Activated CD4-positive, alpha-beta T cell treated with anti-CD3 and anti-CD28 coated beads for 36 hours (primary cell): Measurements from ENCODE around the gene UGT2B17. TPM values are rescaled to one million over a fixed set of nuclear protein-coding genes. Genes with fewer than 3 reads are reported as not detected.
"Not testable (repeated sequence)": the region's sequence is repeated elsewhere in the genome, so short reads cannot be mapped to it uniquely, and the experiment has no call there.

Source experiments
- ATAC-seq: fragments of 200-7000 bp; cut with Tn5 transposase; one replicate; pipeline ENCODE4 v1.10.0; 2021; ENCODE audit warnings: mild to moderate bottlenecking, moderate library complexity
- CTCF ChIA-PET: fragments of 350-600 bp; sonication (Branson Sonifier 250); formaldehyde crosslinking; loops from one replicate; lab custom pipeline; 2021; ENCODE audit warnings: antibody characterized with exemption; lab: Charles Lee
- POLR2A ChIA-PET: fragments of 350-600 bp; sonication (Branson Sonifier 250); formaldehyde crosslinking; loops from one replicate; lab custom pipeline; 2021; ENCODE audit warnings: antibody characterized with exemption, inconsistent platforms; lab: Charles Lee
- DNase-seq: peaks from one replicate; pipeline ENCODE4 v3.0.0-alpha.2; 2020
- H3K27ac Mint-ChIP-seq: one replicate; pipeline ENCODE4 v1.8.0; 2021; ENCODE audit warnings: mixed read lengths
- H3K27me3 Mint-ChIP-seq: one replicate; pipeline ENCODE4 v1.8.0; 2021; ENCODE audit warnings: mixed read lengths
- H3K36me3 Mint-ChIP-seq: one replicate; pipeline ENCODE4 v1.8.0; 2021; ENCODE audit warnings: low read depth, mixed read lengths
- H3K4me1 Mint-ChIP-seq: one replicate; pipeline ENCODE4 v1.8.0; 2021; ENCODE audit warnings: mixed read lengths
- H3K4me3 Mint-ChIP-seq: one replicate; pipeline ENCODE4 v1.8.0; 2021; ENCODE audit warnings: mild to moderate bottlenecking, moderate library complexity, mixed read lengths
- H3K9me3 Mint-ChIP-seq: one replicate; pipeline ENCODE4 v1.8.0; 2021; ENCODE audit warnings: low read depth, mixed read lengths
- intact Hi-C, 2 experiments: fragments of 100-400 bp; cut with DNase I in 1 of 2; cut with micrococcal nuclease in 1 of 2; formaldehyde crosslinking; loops; one replicate each; pipeline versions ENCODE4 v1.14.2 to v1.15.1; 2022 to 2024; cut with DNase I, micrococcal nuclease
- total RNA-seq, 2 experiments: library from RNA; stranded (reverse); gene quantifications; one replicate each; pipeline ENCODE4 v1.2.3, GENCODE V29; 2021

UGT2B17 gene
- total RNA-seq = not detected

- Mint-ChIP-seq H3K4me3 (no peak within 1 kb of the TSS), H3K27me3 (no peaks in the 10 kb centered on the region), H3K9me3 (no peaks in the 10 kb centered on the region), H3K4me1 (no peaks in the 10 kb centered on the region), H3K36me3 (no peaks in the 10 kb centered on the region), H3K27ac (no peak within 1 kb of the TSS)
- intact Hi-C loops = no loop called here
- DNase-seq = no peak
- CTCF ChIA-PET = no interaction called here
- ATAC-seq = no peak
- POLR2A ChIA-PET = no interaction called here
Measured at GRCh38 chr4:68576272-68577125, at the start of gene UGT2B17. UGT2B17 (minus strand) TSS chr4:68576322; CDS start chr4:68568484, 7,838 bp downstream.

GRCh38 chr4:68622731-68623130, 46.6 kb upstream of the UGT2B17 start:
- H3K9me3 Mint-ChIP-seq, H3K27me3 Mint-ChIP-seq, DNase-seq, POLR2A ChIA-PET, H3K36me3 Mint-ChIP-seq, CTCF ChIA-PET, H3K4me3 Mint-ChIP-seq, H3K27ac Mint-ChIP-seq, H3K4me1 Mint-ChIP-seq, ATAC-seq: not testable (repeated sequence)
- intact Hi-C loops = loop anchor here in 1 of 2 experiments (10.0 kb wide), 1 partner anchor 118 kb away; no protein-coding TSS in a partner anchor

GRCh38 chr4:68617003-68617698, 41.0 kb upstream of the UGT2B17 start:
- ATAC-seq (no peak), DNase-seq (no peak)
- intact Hi-C loops = no loop called here
- ChIA-PET CTCF (no interaction called here), POLR2A (no interaction called here)
- Mint-ChIP-seq H3K27ac (no peak overlapping the region), H3K4me3 (no peak overlapping the region), H3K36me3 (no peaks in the 10 kb centered on the region), H3K9me3 (no peaks in the 10 kb centered on the region), H3K4me1 (no peaks in the 10 kb centered on the region), H3K27me3 (no peaks in the 10 kb centered on the region)

- CTCF ChIA-PET = no interaction called here
- no peaks in the 10 kb centered on the region for H3K27me3 Mint-ChIP-seq
- H3K27ac Mint-ChIP-seq = no peak overlapping the region
- no peak for DNase-seq
- POLR2A ChIA-PET = no interaction called here
- intact Hi-C loops = no loop called here
- ATAC-seq = no peak
- H3K9me3 Mint-ChIP-seq = no peaks in the 10 kb centered on the region
- H3K4me3 Mint-ChIP-seq = no peak overlapping the region
- H3K4me1 Mint-ChIP-seq = no peaks in the 10 kb centered on the region
- H3K36me3 Mint-ChIP-seq = no peaks in the 10 kb centered on the region
Measured at GRCh38 chr4:68615699-68616422, 39.7 kb upstream of the UGT2B17 start.

GRCh38 chr4:68613752-68614151, 37.6 kb upstream of the UGT2B17 start:
- Mint-ChIP-seq H3K36me3 (no peaks in the 10 kb centered on the region), H3K9me3 (no peaks in the 10 kb centered on the region), H3K4me1 (no peaks in the 10 kb centered on the region), H3K4me3 (no peak overlapping the region), H3K27ac (no peak overlapping the region), H3K27me3 (no peaks in the 10 kb centered on the region)
- CTCF ChIA-PET = no interaction called here
- ATAC-seq = no peak
- intact Hi-C loops = no loop called here
- POLR2A ChIA-PET = no interaction called here
- no peak for DNase-seq

- Mint-ChIP-seq H3K4me1 (no peaks in the 10 kb centered on the region), H3K27me3 (no peaks in the 10 kb centered on the region), H3K9me3 (no peaks in the 10 kb centered on the region), H3K27ac (no peak overlapping the region), H3K4me3 (no peak overlapping the region), H3K36me3 (no peaks in the 10 kb centered on the region)
- ATAC-seq (no peak), DNase-seq (no peak)
- POLR2A ChIA-PET = no interaction called here
- intact Hi-C loops = no loop called here
- CTCF ChIA-PET = no interaction called here
Measured at GRCh38 chr4:68606240-68606639, 30.1 kb upstream of the UGT2B17 start.

GRCh38 chr4:68599150-68599549, 23.0 kb upstream of the UGT2B17 start:
- ChIA-PET CTCF (no interaction called here), POLR2A (no interaction called here)
- H3K27me3 Mint-ChIP-seq = no peaks in the 10 kb centered on the region
- H3K27ac Mint-ChIP-seq = no peak overlapping the region
- H3K4me3 Mint-ChIP-seq = no peak overlapping the region
- intact Hi-C loops = no loop called here
- H3K36me3 Mint-ChIP-seq = no peaks in the 10 kb centered on the region
- ATAC-seq (no peak), DNase-seq (no peak)
- H3K9me3 Mint-ChIP-seq = no peaks in the 10 kb centered on the region
- no peaks in the 10 kb centered on the region for H3K4me1 Mint-ChIP-seq

GRCh38 chr4:68597482-68597881, 21.4 kb upstream of the UGT2B17 start:
- no peak for DNase-seq
- H3K27ac Mint-ChIP-seq = no peak overlapping the region
- intact Hi-C loops = no loop called here
- no peaks in the 10 kb centered on the region for H3K36me3 Mint-ChIP-seq
- no peak overlapping the region for H3K4me3 Mint-ChIP-seq
- no peak for ATAC-seq
- H3K27me3 Mint-ChIP-seq = no peaks in the 10 kb centered on the region
- POLR2A ChIA-PET = no interaction called here
- CTCF ChIA-PET = no interaction called here
- H3K9me3 Mint-ChIP-seq = no peaks in the 10 kb centered on the region
- no peaks in the 10 kb centered on the region for H3K4me1 Mint-ChIP-seq

GRCh38 chr4:68594678-68595077, 18.6 kb upstream of the UGT2B17 start:
- H3K27ac Mint-ChIP-seq = no peak overlapping the region
- no peaks in the 10 kb centered on the region for H3K9me3 Mint-ChIP-seq
- CTCF ChIA-PET = no interaction called here
- no peaks in the 10 kb centered on the region for H3K4me1 Mint-ChIP-seq
- no peak overlapping the region for H3K4me3 Mint-ChIP-seq
- H3K27me3 Mint-ChIP-seq = no peaks in the 10 kb centered on the region
- no peak for DNase-seq
- POLR2A ChIA-PET = no interaction called here
- intact Hi-C loops = no loop called here
- no peak for ATAC-seq
- no peaks in the 10 kb centered on the region for H3K36me3 Mint-ChIP-seq

GRCh38 chr4:68593112-68593511, 17.0 kb upstream of the UGT2B17 start:
- H3K4me1 Mint-ChIP-seq = no peaks in the 10 kb centered on the region
- H3K36me3 Mint-ChIP-seq = no peaks in the 10 kb centered on the region
- no peaks in the 10 kb centered on the region for H3K9me3 Mint-ChIP-seq
- H3K27ac Mint-ChIP-seq = no peak overlapping the region
- ATAC-seq (no peak), DNase-seq (no peak)
- H3K4me3 Mint-ChIP-seq = no peak overlapping the region
- intact Hi-C loops = no loop called here
- H3K27me3 Mint-ChIP-seq = no peaks in the 10 kb centered on the region
- CTCF ChIA-PET = no interaction called here
- POLR2A ChIA-PET = no interaction called here

- Mint-ChIP-seq H3K4me1 (no peaks in the 10 kb centered on the region), H3K9me3 (no peaks in the 10 kb centered on the region), H3K4me3 (no peak overlapping the region), H3K27me3 (no peaks in the 10 kb centered on the region), H3K27ac (no peak overlapping the region), H3K36me3 (no peaks in the 10 kb centered on the region)
- ATAC-seq = no peak
- intact Hi-C loops = no loop called here
- ChIA-PET CTCF (no interaction called here), POLR2A (no interaction called here)
- DNase-seq = no peak
Measured at GRCh38 chr4:68592673-68593072, 16.6 kb upstream of the UGT2B17 start.
